B cell (primary cell): ENCODE results near the gene BLM. TPM values are rescaled to one million over a fixed set of nuclear protein-coding genes. Genes with fewer than 3 reads are reported as not detected.

Source experiments
- ATAC-seq: fragments of 200-7000 bp; cut with Tn5 transposase; one replicate; pipeline ENCODE4 v1.10.0; 2021; ENCODE audit warnings: low read depth, mild to moderate bottlenecking, moderate number of reproducible peaks, moderate library complexity
- CTCF ChIA-PET: fragments of 350-600 bp; sonication (Branson Sonifier 250); formaldehyde crosslinking; loops from one replicate; lab custom pipeline; 2021; ENCODE audit warnings: antibody characterized with exemption, inconsistent platforms; lab: Charles Lee
- POLR2A ChIA-PET: fragments of 350-600 bp; sonication (Branson Sonifier 250); formaldehyde crosslinking; loops from one replicate; lab custom pipeline; 2021; ENCODE audit warnings: antibody characterized with exemption; lab: Charles Lee
- DNase-seq: peaks from one replicate; pipeline ENCODE4 v3.0.0; 2013
- H2AFZ ChIP-seq: 2 replicates; pipeline ENCODE4 v1.6.1; 2012; ENCODE audit warnings: mild to moderate bottlenecking, low read depth, low read length; ENCODE audit not compliant: insufficient read depth, poor library complexity, severe bottlenecking
- H3K27ac ChIP-seq, 2 donors: 1 replicate in 1 of 2; 2 replicates in 1 of 2; pipeline ENCODE4 v1.5.1; 2012 to 2013; ENCODE audit warnings: low read length in 2 of 2, mild to moderate bottlenecking in 2 of 2, moderate library complexity in 1 of 2
- H3K27me3 ChIP-seq, 4 experiments: fragments of 200-600 bp in 1 of 4; sonication (generic) in 1 of 4; replicated peaks in 1 of 4; 1 replicate in 2 of 4; 2 replicates in 2 of 4; pipeline versions ENCODE4 v1.6.1 to v1.7.0; 2013 to 2016; ENCODE audit warnings: low read length in 3 of 4, mild to moderate bottlenecking in 2 of 4, mixed read lengths in 1 of 4, moderate library complexity in 1 of 4; ENCODE audit not compliant: insufficient read depth in 4 of 4, control insufficient read depth in 3 of 4; ENCODE audit errors: control extremely low read depth in 1 of 4
- H3K36me3 ChIP-seq, 2 experiments: replicated peaks in 1 of 2; 1 replicate in 1 of 2; 2 replicates in 1 of 2; pipeline versions ENCODE4 v1.6.1 to v1.7.1; 2013; ENCODE audit warnings: low read length in 1 of 2; ENCODE audit not compliant: insufficient read depth in 2 of 2, control insufficient read depth in 1 of 2; ENCODE audit errors: control extremely low read depth in 1 of 2, extremely low read depth in 1 of 2
- H3K4me1 ChIP-seq, 2 donors: fragments of 200-600 bp in 1 of 2; sonication (generic) in 1 of 2; 1 replicate in 1 of 2; 2 replicates in 1 of 2; pipeline versions ENCODE4 v1.5.1 to v1.6.1; 2013 to 2017; ENCODE audit warnings: low read length in 2 of 2; ENCODE audit not compliant: control insufficient read depth in 2 of 2, insufficient read depth in 2 of 2
- H3K4me2 ChIP-seq: replicated peaks from 2 replicates; pipeline ENCODE3; 2012; ENCODE audit warnings: mild to moderate bottlenecking, low read depth, low read length; ENCODE audit not compliant: poor library complexity, severe bottlenecking
- H3K4me3 ChIP-seq, 5 experiments: fragments of 200-600 bp in 1 of 5; sonication (generic) in 1 of 5; 1 replicate in 3 of 5; 2 replicates in 2 of 5; pipeline versions ENCODE4 v1.5.1 to v1.7.0; 2011 to 2016; ENCODE audit warnings: low read length in 4 of 5, mild to moderate bottlenecking in 4 of 5, low read depth in 2 of 5, control low read depth in 1 of 5, moderate library complexity in 1 of 5; ENCODE audit not compliant: insufficient read depth in 1 of 5; ENCODE audit errors: control extremely low read depth in 1 of 5, extremely low read depth in 1 of 5
- H3K79me2 ChIP-seq: fragments of 200-600 bp; sonication (generic); one replicate; pipeline ENCODE4 v1.6.0; 2016; ENCODE audit warnings: low read length; ENCODE audit not compliant: control insufficient read depth, insufficient read depth
- H3K9ac ChIP-seq: fragments of 200-600 bp; sonication (generic); 2 replicates; pipeline ENCODE4 v1.6.1; 2017; ENCODE audit warnings: mild to moderate bottlenecking, low read length, moderate library complexity
- H3K9me3 ChIP-seq, 3 donors: one replicate each; pipeline versions ENCODE4 v1.6.1 to v1.7.1; 2013; ENCODE audit warnings: low read length in 2 of 3; ENCODE audit not compliant: control insufficient read depth in 2 of 3, insufficient read depth in 1 of 3; ENCODE audit errors: control extremely low read depth in 1 of 3
- H4K20me1 ChIP-seq: 2 replicates; pipeline ENCODE4 v1.6.0; 2012; ENCODE audit warnings: mild to moderate bottlenecking, low read length; ENCODE audit not compliant: insufficient read depth, control insufficient read depth, poor library complexity, severe bottlenecking
- H3K27ac Mint-ChIP-seq: one replicate; pipeline ENCODE4 v1.8.0; 2021; ENCODE audit warnings: mixed read lengths
- H3K27me3 Mint-ChIP-seq: one replicate; pipeline ENCODE4 v1.8.0; 2021; ENCODE audit warnings: mixed read lengths
- H3K4me1 Mint-ChIP-seq: one replicate; pipeline ENCODE4 v1.8.0; 2021; ENCODE audit warnings: mixed read lengths
- H3K4me3 Mint-ChIP-seq: one replicate; pipeline ENCODE4 v1.8.0; 2021; ENCODE audit warnings: mixed read lengths
- H3K9me3 Mint-ChIP-seq: one replicate; pipeline ENCODE4 v1.8.0; 2022; ENCODE audit warnings: mixed read lengths; ENCODE audit not compliant: insufficient read depth
- EZH2 ChIP-seq: IDR thresholded peaks from 2 replicates; pipeline ENCODE4 v1.6.1; 2012; ENCODE audit warnings: borderline replicate concordance, low read depth, mild to moderate bottlenecking, moderate library complexity, low read length; ENCODE audit not compliant: insufficient read depth, poor library complexity, severe bottlenecking
- WGBS: methylation state at CpG from one replicate; pipeline ENCODE4 v1.1.5; 2013; ENCODE audit warnings: missing lambda C conversion rate; ENCODE audit not compliant: insufficient coverage; 5-methylcytosine and 5-hydroxymethylcytosine counted together
- intact Hi-C: fragments of 100-400 bp; cut with micrococcal nuclease; formaldehyde crosslinking; loops from one replicate; pipeline ENCODE4 v1.10.0; 2022
- polyA plus RNA-seq: library from polyadenylated mRNA; depleted of rRNA; stranded (reverse); fragments of >200 nt; gene quantifications from 2 replicates; pipeline ENCODE4 v1.2.3, GENCODE V29; 2012
- total RNA-seq, 2 donors: library from RNA; stranded (reverse); fragments of 120-200 nt in 1 of 2; gene quantifications; 1 replicate in 1 of 2; 2 replicates in 1 of 2; pipeline versions ENCODE4 v1.2.3 to v1.2.4, GENCODE V29; 2013 to 2022
- TF ChIP-seq, protein P1 (sequence below): fragments of 200-600 bp; IDR thresholded peaks from one replicate; pipeline ENCODE4 v1.8.0; 2022; ENCODE audit warnings: antibody characterized with exemption, mild to moderate bottlenecking

The BLM gene
- total and polyA plus RNA-seq, 2 donors (not counting 1 experiment from before 2014, with no cell fraction given): 5.2 to 17.4 TPM

DNA sequence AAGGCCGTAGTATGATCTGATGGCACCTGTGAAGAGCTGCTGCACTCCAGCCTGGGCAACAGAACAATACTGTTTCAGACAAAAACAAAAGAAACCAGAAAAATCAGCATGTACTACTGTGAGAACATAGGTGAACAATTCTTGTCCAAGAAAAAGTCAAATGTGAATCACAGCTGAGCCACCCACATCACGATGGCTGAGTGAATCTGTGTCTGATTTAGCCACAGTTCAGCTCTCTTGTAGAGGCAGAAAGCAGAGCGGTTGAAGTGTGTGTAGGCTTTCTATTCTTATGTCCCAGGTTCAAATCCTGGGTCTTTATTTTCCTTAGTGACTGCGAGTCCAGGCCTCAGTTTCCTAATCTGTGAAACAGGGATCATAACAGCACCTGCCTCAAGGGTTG lies 146.8 kb downstream of the BLM start:
- CTCF ChIA-PET: interaction anchor here (1.0 to 1.4 kb wide), 3 partner anchors 22 to 105 kb away, joined by 3 read pairs; no protein-coding TSS in a partner anchor

DNA sequence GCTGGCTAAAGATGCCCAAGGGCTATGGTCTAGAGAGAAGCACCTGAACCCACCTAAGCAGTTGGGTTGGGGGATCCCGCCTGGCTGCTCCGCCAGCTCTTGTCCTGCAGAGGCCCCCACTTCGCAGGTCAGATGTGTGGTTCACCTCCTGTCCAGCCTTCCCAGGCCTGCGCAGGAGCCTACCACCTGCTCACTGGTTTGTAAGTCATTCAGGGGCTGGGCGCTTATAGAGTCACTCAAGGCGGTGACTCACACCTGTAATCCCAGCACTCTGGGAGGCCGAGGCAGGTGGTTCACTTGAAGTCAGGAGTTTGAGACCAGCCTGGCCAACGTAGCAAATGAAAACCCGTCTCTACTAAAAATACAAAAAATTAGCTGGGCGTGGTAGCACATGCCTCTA lies 147.4 kb downstream of the BLM start:
- no peak overlapping the region for H3K27ac Mint-ChIP-seq
- no peak for ATAC-seq
- WGBS: 97% methylated on average over 7 of the region's 10 CpGs
- Histone ChIP-seq H3K4me2 (no peak overlapping the region), H3K4me1 (peaks cover 5 to 16% of the 10 kb centered on the region in 2 donors), H2AFZ (no peak overlapping the region), H3K9ac (no peak overlapping the region), H3K36me3 (no peaks in the 10 kb centered on the region), H3K9me3 (no peaks in the 10 kb centered on the region), H3K27ac (no peak overlapping the region), H3K4me3 (no peak overlapping the region), H3K27me3 (no peaks in the 10 kb centered on the region), H4K20me1 (no peaks in the 10 kb centered on the region), H3K79me2 (no peaks in the 10 kb centered on the region)
- H3K4me3 Mint-ChIP-seq: no peak overlapping the region
- H3K4me1 Mint-ChIP-seq: peaks cover 20% of the 10 kb centered on the region
- ChIA-PET POLR2A (interaction anchor here (0.6 kb wide), 1 partner anchor 11 kb away, joined by 3 read pairs; no protein-coding TSS in a partner anchor), CTCF (interaction anchor here (0.6 to 1.4 kb wide), 4 partner anchors 22 to 106 kb away, joined by 3 read pairs; no protein-coding TSS in a partner anchor)
- DNase-seq: no peak
- no peaks in the 10 kb centered on the region for H3K9me3 Mint-ChIP-seq
- H3K27me3 Mint-ChIP-seq: no peaks in the 10 kb centered on the region
- TF ChIP-seq, protein P1, sequence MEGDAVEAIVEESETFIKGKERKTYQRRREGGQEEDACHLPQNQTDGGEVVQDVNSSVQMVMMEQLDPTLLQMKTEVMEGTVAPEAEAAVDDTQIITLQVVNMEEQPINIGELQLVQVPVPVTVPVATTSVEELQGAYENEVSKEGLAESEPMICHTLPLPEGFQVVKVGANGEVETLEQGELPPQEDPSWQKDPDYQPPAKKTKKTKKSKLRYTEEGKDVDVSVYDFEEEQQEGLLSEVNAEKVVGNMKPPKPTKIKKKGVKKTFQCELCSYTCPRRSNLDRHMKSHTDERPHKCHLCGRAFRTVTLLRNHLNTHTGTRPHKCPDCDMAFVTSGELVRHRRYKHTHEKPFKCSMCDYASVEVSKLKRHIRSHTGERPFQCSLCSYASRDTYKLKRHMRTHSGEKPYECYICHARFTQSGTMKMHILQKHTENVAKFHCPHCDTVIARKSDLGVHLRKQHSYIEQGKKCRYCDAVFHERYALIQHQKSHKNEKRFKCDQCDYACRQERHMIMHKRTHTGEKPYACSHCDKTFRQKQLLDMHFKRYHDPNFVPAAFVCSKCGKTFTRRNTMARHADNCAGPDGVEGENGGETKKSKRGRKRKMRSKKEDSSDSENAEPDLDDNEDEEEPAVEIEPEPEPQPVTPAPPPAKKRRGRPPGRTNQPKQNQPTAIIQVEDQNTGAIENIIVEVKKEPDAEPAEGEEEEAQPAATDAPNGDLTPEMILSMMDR: no peak
- TF ChIP-seq EZH2: no peak
- intact Hi-C loops: no loop called here

More for the DNA sequence above, 146.8 kb downstream of the BLM start:
- H3K27ac Mint-ChIP-seq: no peak overlapping the region
- no peak overlapping the region for H3K4me3 ChIP-seq
- intact Hi-C loops: no loop called here
- no peak overlapping the region for H3K4me3 Mint-ChIP-seq
- no peaks in the 10 kb centered on the region for H3K27me3 ChIP-seq
- no peak overlapping the region for H2AFZ ChIP-seq
- H4K20me1 ChIP-seq: no peaks in the 10 kb centered on the region
- ATAC-seq (no peak), DNase-seq (no peak)
- peaks cover 16% of the 10 kb centered on the region for H3K4me1 Mint-ChIP-seq
- TF ChIP-seq, protein P1: no peak
- no peak for TF ChIP-seq EZH2
- WGBS: 91% methylated on average over 4 of the region's 4 CpGs
- H3K27me3 Mint-ChIP-seq: no peaks in the 10 kb centered on the region
- no peaks in the 10 kb centered on the region for H3K9me3 ChIP-seq
- H3K4me2 ChIP-seq: no peak overlapping the region
- POLR2A ChIA-PET: interaction anchor here (0.6 kb wide), 1 partner anchor 10 kb away, joined by 3 read pairs; no protein-coding TSS in a partner anchor
- H3K27ac ChIP-seq: no peak overlapping the region
- peaks cover under 1 to 11% of the 10 kb centered on the region in 2 donors for H3K4me1 ChIP-seq
- no peaks in the 10 kb centered on the region for H3K9me3 Mint-ChIP-seq
- H3K9ac ChIP-seq: no peak overlapping the region
- no peaks in the 10 kb centered on the region for H3K79me2 ChIP-seq
- H3K36me3 ChIP-seq: no peaks in the 10 kb centered on the region
